ENCODE measurements around the gene CSNK1A1L.

- TF ChIP-seq FOXA1 (IDR thresholded peaks at IDR 0.05) (no peak), ELF4 (IDR thresholded peaks at IDR 0.05) (no peak), FOXK2 (IDR thresholded peaks at IDR 0.05) (no peak)
Measured at GRCh38 chr13:37072024-37072423, 33.4 kb downstream of the CSNK1A1L start.

All from HEK293T (cell line).